ENCODE data around the gene AHRR. TPM values are rescaled to one million over a fixed set of nuclear protein-coding genes. Genes with fewer than 3 reads are reported as not detected.

The AHRR gene
- total and polyA plus RNA-seq, 2 of the 4 experiments (the other 2 are of a cell fraction): 15.6 to 37.1 TPM

GRCh38 chr5:387491-388265, 66.2 kb downstream of the AHRR start (continued):
- TF ChIP-seq, protein P1, sequence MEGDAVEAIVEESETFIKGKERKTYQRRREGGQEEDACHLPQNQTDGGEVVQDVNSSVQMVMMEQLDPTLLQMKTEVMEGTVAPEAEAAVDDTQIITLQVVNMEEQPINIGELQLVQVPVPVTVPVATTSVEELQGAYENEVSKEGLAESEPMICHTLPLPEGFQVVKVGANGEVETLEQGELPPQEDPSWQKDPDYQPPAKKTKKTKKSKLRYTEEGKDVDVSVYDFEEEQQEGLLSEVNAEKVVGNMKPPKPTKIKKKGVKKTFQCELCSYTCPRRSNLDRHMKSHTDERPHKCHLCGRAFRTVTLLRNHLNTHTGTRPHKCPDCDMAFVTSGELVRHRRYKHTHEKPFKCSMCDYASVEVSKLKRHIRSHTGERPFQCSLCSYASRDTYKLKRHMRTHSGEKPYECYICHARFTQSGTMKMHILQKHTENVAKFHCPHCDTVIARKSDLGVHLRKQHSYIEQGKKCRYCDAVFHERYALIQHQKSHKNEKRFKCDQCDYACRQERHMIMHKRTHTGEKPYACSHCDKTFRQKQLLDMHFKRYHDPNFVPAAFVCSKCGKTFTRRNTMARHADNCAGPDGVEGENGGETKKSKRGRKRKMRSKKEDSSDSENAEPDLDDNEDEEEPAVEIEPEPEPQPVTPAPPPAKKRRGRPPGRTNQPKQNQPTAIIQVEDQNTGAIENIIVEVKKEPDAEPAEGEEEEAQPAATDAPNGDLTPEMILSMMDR (conservative IDR thresholded peaks at IDR 0.05; ENCODE audit: low read depth, low read length): no peak
- no peak for TF ChIP-seq RAD21 (IDR thresholded peaks at IDR 0.05; ENCODE audit: low read length)
